Measurements from ENCODE around the gene FBXO28. TPM values are rescaled to one million over a fixed set of nuclear protein-coding genes. Genes with fewer than 3 reads are reported as not detected.
A peak's percentile ranks its signal among the peaks of the same experiment; 100 is the strongest.

The FBXO28 gene
- total RNA-seq, 1 donor from 2014 or later, result 26.1 TPM

DNA sequence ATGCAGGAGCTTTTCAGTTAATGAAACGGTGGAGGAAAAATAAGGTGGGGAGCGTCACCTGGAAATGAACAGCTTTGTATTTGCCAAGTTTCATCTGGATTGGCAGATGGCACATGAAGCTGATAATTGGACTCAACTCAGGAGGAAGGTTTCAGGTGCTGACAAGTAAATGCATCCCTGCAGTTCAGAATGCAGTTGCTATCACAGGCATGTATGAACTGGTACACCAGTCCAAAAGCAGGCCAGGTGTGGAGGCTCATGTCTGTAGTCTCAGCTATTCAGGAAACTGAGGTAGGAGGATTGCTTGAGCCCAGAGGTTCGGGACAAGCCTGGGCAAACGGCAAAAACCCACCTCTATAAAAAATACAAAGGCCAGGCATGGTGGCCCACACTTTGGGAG lies 84.7 kb downstream of the FBXO28 start:
- no peak overlapping the region for H3K4me3 Mint-ChIP-seq
- no peak overlapping the region for H3K27ac Mint-ChIP-seq

DNA sequence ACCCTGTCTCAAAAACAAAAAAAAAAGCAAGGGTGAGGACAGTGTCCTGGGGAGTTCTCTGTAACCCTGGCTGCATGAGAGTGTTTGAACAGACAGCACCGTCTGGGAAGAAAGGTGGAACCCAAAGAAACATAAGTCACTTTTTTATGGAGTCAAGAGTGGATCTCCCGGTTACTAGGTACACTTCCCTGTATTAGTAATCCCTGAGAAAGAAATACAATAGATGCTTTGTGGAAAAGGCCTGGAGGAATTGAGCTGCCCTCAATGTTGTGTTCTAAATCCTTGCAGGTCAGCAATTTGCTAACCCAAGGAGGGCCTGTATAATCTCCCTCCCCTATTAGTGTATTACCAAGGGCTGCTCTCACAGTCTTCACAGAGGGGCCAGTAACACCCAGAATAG lies 85.8 kb downstream of the FBXO28 start:
- no peaks in the 10 kb centered on the region for H3K9me3 Mint-ChIP-seq
- H3K27me3 Mint-ChIP-seq, result no peaks in the 10 kb centered on the region

More for the DNA sequence above, 84.7 kb downstream of the FBXO28 start:
- Mint-ChIP-seq H3K4me1 (ENCODE audit: unreplicated experiment) (peaks cover 32% of the 10 kb centered on the region), H3K36me3 (peaks cover 8% of the 10 kb centered on the region), H3K9me3 (no peaks in the 10 kb centered on the region), H3K27me3 (no peaks in the 10 kb centered on the region)
- DNase-seq (ENCODE audit: extremely low spot score, unreplicated experiment), result no peak
- TF ChIP-seq, protein P1, sequence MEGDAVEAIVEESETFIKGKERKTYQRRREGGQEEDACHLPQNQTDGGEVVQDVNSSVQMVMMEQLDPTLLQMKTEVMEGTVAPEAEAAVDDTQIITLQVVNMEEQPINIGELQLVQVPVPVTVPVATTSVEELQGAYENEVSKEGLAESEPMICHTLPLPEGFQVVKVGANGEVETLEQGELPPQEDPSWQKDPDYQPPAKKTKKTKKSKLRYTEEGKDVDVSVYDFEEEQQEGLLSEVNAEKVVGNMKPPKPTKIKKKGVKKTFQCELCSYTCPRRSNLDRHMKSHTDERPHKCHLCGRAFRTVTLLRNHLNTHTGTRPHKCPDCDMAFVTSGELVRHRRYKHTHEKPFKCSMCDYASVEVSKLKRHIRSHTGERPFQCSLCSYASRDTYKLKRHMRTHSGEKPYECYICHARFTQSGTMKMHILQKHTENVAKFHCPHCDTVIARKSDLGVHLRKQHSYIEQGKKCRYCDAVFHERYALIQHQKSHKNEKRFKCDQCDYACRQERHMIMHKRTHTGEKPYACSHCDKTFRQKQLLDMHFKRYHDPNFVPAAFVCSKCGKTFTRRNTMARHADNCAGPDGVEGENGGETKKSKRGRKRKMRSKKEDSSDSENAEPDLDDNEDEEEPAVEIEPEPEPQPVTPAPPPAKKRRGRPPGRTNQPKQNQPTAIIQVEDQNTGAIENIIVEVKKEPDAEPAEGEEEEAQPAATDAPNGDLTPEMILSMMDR (conservative IDR thresholded peaks at IDR 0.05), result no peak

DNA sequence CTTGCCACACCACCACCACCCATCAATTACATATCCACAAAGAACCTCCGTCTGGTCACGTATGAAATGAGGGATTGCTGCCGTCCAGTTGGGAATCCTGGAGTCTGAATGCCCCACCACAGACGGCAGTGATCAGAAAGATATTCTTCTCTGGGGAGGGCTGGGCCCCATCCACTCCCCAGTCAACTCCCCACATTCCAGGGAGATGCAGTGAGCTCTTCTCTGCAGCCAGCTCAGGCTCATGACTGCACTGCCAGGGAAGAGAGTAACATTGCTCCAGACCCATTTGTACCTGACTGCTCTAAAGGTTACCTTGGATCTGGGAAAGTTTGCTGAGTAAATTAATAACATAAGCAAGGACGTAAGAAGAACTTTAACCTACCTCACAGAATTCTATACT lies 87.5 kb downstream of the FBXO28 start:
- Mint-ChIP-seq H3K4me3 (no peak overlapping the region), H3K36me3 (no peaks in the 10 kb centered on the region), H3K4me1 (ENCODE audit: unreplicated experiment) (peaks cover 42% of the 10 kb centered on the region), H3K27ac (peak overlapping the region; percentile 40), H3K27me3 (no peaks in the 10 kb centered on the region), H3K9me3 (no peaks in the 10 kb centered on the region)
- TF ChIP-seq, protein P1 (conservative IDR thresholded peaks at IDR 0.05), result no peak
- no peak for DNase-seq (ENCODE audit: extremely low spot score, unreplicated experiment)

More for the DNA sequence above, 85.8 kb downstream of the FBXO28 start:
- Mint-ChIP-seq H3K4me3 (no peak overlapping the region), H3K4me1 (ENCODE audit: unreplicated experiment) (peaks cover 37% of the 10 kb centered on the region), H3K27ac (no peak overlapping the region), H3K36me3 (peaks cover 4% of the 10 kb centered on the region)
- DNase-seq (ENCODE audit: extremely low spot score, unreplicated experiment), result no peak
- TF ChIP-seq, protein P1 (conservative IDR thresholded peaks at IDR 0.05), result no peak

DNA sequence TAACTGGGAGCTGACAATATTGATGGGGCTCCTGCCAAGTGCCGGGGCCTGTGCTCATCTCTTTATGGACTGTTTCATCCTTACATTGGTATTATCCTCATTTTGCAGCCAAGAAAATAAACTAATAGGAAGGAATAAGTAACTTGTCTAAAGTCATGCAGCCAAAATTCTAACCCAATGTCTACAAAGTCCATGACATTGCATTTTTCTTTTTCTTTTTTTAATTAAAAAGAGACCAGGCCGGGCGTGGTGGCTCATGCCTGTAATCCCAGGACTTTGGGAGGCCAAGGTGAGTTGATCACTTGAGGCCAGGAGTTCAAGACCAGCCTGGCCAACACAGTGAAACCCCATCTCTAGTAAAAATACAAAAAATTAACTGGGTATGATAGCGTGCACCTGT lies 87.9 kb downstream of the FBXO28 start:
- Mint-ChIP-seq H3K4me1 (ENCODE audit: unreplicated experiment) (peaks cover 39% of the 10 kb centered on the region), H3K27me3 (no peaks in the 10 kb centered on the region), H3K36me3 (no peaks in the 10 kb centered on the region), H3K9me3 (no peaks in the 10 kb centered on the region), H3K27ac (peak overlapping the region; percentile 40), H3K4me3 (no peak overlapping the region)
- TF ChIP-seq, protein P1 (conservative IDR thresholded peaks at IDR 0.05), result no peak
- no peak for DNase-seq (ENCODE audit: extremely low spot score, unreplicated experiment)

DNA sequence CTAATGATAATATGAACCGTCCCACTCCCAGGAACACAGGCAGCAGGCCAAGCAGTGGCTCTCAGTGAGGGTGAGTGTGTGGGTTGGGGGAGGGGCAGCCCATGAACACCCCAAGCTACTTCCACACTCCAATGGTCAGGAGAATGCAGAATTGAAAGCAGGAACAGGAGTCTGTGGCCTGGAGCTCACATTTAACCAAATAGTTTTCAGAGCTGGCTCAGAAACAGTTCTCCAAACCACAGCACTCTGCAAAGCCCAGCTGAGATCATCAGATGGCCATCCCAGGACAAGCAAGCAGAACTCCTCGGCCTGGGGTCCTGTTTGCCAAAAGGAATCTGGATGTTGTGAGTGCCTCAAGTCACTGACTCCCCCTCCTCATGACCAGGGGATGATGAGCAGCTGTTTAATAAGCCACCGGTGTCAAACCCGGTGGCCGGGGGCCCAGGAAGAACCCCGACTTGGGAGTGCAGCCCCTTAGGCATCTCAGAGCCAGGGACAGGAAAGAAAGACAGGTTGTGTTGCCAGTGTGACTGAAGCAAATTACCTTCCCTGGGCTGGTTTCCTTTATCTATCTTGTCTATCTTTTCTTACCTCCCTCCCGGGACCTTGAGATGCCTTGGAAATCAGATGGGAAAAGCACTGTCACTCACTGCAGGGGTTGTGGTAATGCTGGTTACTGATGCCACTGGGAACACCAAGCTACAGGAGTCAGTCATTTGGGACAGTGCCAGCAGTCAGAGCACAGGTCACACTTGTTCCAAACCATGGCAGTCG lies 89.5 kb downstream of the FBXO28 start:
- H3K4me3 Mint-ChIP-seq, result peak overlapping the region; percentile 70
- no peaks in the 10 kb centered on the region for H3K36me3 Mint-ChIP-seq
- no peaks in the 10 kb centered on the region for H3K27me3 Mint-ChIP-seq
- peaks cover 33% of the 10 kb centered on the region for H3K4me1 Mint-ChIP-seq (ENCODE audit: unreplicated experiment)
- peak overlapping the region; percentile 68 for H3K27ac Mint-ChIP-seq
- no peaks in the 10 kb centered on the region for H3K9me3 Mint-ChIP-seq
- DNase-seq (ENCODE audit: extremely low spot score, unreplicated experiment), result no peak
- TF ChIP-seq, protein P1 (conservative IDR thresholded peaks at IDR 0.05), result no peak
